ENCODE measurements around the gene IKBKE. TPM values are rescaled to one million over a fixed set of nuclear protein-coding genes. Genes with fewer than 3 reads are reported as not detected.

The IKBKE gene
- total and polyA plus RNA-seq, 2 donors, result 3.5 to 5.8 TPM

DNA sequence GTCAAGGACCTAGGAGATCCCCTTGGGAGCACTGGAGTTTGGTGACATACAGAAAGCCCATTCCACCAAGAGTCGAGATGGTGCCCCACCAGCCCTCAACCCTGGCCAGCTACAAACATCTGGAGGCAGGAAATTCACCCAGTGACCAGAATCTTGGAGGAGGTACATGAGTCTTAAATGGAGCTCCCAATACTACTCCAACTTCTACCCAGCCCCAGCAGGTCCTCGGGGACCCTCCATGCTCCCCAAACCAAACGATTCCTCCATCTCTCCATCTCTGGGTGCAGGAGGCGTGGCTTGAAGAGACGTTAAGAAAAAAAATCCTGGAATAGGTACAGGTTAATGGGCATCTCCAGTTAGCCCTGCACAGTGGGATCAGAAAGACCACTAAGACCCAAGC is 31.6 kb downstream of the IKBKE start:
- H3K27ac ChIP-seq (ENCODE audit: low read depth), result no peak overlapping the region
- no peak overlapping the region for H3K4me3 ChIP-seq (ENCODE audit: low read depth, low read length)
- no peaks in the 10 kb centered on the region for H3K4me1 ChIP-seq (ENCODE audit: insufficient read depth)
- WGBS, result 83% methylated on average over 5 of the region's 5 CpGs
- no peak for DNase-seq (ENCODE audit: extremely low spot score)
- H3K36me3 ChIP-seq (ENCODE audit: insufficient read depth), result no peaks in the 10 kb centered on the region

- 97% methylated on average over 2 of the region's 2 CpGs for WGBS
- Histone ChIP-seq H3K4me3 (ENCODE audit: low read depth, low read length) (no peak overlapping the region), H3K4me1 (ENCODE audit: insufficient read depth) (no peaks in the 10 kb centered on the region), H3K27ac (ENCODE audit: low read depth) (no peak overlapping the region), H3K36me3 (ENCODE audit: insufficient read depth) (no peaks in the 10 kb centered on the region)
- no peak for DNase-seq (ENCODE audit: extremely low spot score)
These were observed 32.1 kb downstream of the IKBKE start for GRCh38 chr1:206502403-206502802.

GRCh38 chr1:206502812-206503211 is 32.5 kb downstream of the IKBKE start:
- Histone ChIP-seq H3K4me3 (ENCODE audit: low read depth, low read length) (no peak overlapping the region), H3K27ac (ENCODE audit: low read depth) (no peak overlapping the region), H3K36me3 (ENCODE audit: insufficient read depth) (no peaks in the 10 kb centered on the region), H3K4me1 (ENCODE audit: insufficient read depth) (no peaks in the 10 kb centered on the region)
- 82% methylated on average over 1 of the region's 1 CpG for WGBS
- DNase-seq (ENCODE audit: extremely low spot score), result no peak

GRCh38 chr1:206503591-206504362 is 33.5 kb downstream of the IKBKE start:
- Histone ChIP-seq H3K27ac (ENCODE audit: low read depth) (peak overlapping the region; percentile 31), H3K4me3 (ENCODE audit: low read depth, low read length) (no peak overlapping the region), H3K36me3 (ENCODE audit: insufficient read depth) (no peaks in the 10 kb centered on the region), H3K4me1 (ENCODE audit: insufficient read depth) (no peaks in the 10 kb centered on the region)
- 51% methylated on average over 8 of the region's 8 CpGs for WGBS
- no peak for DNase-seq (ENCODE audit: extremely low spot score)

DNA sequence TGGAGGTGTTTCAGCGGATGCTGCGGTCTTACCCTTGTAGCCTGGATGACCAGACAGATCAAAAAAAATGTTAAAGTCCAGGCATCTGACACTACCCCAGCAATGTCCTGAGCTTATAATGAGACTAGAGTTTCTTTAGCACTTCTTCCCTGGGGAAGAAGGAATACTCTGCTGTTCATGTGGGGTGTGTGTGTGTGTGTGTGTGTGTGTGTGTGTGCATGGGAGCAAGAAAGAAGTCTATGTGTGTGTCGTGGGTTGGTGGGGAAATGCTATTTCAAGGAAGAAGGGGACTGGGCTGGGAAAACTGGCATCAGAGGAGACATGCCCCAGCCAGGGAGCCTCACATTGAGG is 34.1 kb downstream of the IKBKE start:
- 24% methylated on average over 3 of the region's 3 CpGs for WGBS
- Histone ChIP-seq H3K27ac (ENCODE audit: low read depth) (peak overlapping the region; percentile 11), H3K4me1 (ENCODE audit: insufficient read depth) (no peaks in the 10 kb centered on the region), H3K36me3 (ENCODE audit: insufficient read depth) (no peaks in the 10 kb centered on the region), H3K4me3 (ENCODE audit: low read depth, low read length) (no peak overlapping the region)
- DNase-seq (ENCODE audit: extremely low spot score), result no peak

GRCh38 chr1:206505702-206506355 is 35.6 kb downstream of the IKBKE start:
- no peak for DNase-seq (ENCODE audit: extremely low spot score)
- no peak overlapping the region for H3K27ac ChIP-seq (ENCODE audit: low read depth)
- H3K4me3 ChIP-seq (ENCODE audit: low read depth, low read length), result no peak overlapping the region
- WGBS, result 70% methylated on average over 10 of the region's 10 CpGs
- H3K4me1 ChIP-seq (ENCODE audit: insufficient read depth), result no peaks in the 10 kb centered on the region
- H3K36me3 ChIP-seq (ENCODE audit: insufficient read depth), result no peaks in the 10 kb centered on the region

DNA sequence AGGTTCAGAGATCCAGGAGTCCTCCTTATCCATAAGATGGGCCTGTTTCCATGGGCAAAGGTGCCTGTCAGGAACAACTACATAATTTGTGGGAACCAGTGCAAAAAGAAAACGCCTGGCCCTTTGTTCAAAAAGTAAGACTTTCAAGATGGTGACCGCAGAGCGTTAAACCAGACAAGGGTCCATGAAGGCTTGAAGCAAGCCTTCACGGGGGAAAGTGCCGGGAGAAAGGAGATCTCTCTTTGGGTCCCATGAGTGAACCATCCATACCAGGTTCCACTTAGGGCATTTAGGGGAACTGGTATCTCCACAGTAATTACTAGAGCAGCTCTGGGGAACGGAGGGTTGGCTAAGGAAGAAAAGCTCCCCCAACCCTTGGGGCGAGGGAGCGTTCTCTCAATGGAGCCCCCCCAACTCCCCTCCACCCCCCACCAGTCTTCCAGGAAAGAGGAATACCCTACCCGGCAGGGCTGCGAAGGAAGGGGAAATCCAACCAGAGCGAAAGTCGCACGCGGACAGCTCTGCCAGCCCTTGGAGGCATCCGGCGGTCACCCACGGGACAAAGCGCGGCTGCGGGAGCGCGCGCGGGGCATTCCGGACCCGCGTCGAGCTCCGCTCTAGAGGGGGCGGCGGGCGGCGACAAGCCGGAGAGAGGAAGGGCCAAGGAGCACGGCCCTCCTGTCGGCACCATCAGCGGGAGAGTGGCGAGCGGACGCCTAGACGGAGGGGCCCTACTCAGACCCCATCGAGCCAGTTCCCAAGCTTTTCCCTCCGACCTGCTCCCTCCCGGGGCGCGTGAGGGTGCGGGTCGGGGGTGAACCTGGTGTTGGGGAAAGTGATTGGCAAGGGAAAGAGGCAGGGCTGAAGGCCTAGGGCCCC is 36.4 kb downstream of the IKBKE start:
- H3K36me3 ChIP-seq (ENCODE audit: insufficient read depth), result no peaks in the 10 kb centered on the region
- H3K27ac ChIP-seq (ENCODE audit: low read depth), result no peak overlapping the region
- no peak for DNase-seq (ENCODE audit: extremely low spot score)
- WGBS, result 20% methylated on average over 48 of the region's 48 CpGs
- peak overlapping the region; percentile 78 for H3K4me3 ChIP-seq (ENCODE audit: low read depth, low read length)
- H3K4me1 ChIP-seq (ENCODE audit: insufficient read depth), result no peaks in the 10 kb centered on the region

DNA sequence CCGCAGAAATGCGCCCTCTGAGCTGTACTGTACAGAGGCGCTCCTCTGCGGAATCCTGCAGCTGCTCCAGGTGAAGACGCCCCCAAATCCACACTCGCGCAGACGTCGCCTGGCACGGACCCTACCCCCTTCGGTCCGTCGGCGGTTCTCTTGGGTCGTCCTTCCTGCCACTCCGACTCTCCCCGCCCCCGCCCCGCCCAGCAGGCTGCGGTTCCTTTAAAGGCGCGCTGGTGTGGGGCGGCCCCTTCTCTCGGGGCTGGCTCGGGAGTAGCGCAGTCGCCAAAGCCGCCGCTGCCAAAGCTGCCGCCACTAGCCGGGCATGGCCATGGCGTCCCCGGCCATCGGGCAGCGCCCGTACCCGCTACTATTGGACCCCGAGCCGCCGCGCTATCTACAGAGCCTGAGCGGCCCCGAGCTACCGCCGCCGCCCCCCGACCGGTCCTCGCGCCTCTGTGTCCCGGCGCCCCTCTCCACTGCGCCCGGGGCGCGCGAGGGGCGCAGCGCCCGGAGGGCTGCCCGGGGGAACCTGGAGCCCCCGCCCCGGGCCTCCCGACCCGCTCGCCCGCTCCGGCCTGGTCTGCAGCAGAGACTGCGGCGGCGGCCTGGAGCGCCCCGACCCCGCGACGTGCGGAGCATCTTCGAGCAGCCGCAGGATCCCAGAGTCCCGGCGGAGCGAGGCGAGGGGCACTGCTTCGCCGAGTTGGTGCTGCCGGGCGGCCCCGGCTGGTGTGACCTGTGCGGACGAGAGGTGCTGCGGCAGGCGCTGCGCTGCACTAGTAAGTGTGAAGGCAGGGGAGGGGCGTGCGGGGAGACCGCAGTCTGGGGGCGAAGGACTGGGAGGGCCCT is 37.2 kb downstream of the IKBKE start, which contains the start of gene RASSF5:
RASSF5 (plus strand) TSS at position 248 of the 846 bp plus-strand sequence; CDS start at position 320, 72 bp downstream.
- H3K27ac ChIP-seq (ENCODE audit: low read depth), result peak within 1 kb of the TSS; percentile 26
- peak within 1 kb of the TSS; percentile 78 for H3K4me3 ChIP-seq (ENCODE audit: low read depth, low read length)
- no peaks in the 10 kb centered on the region for H3K4me1 ChIP-seq (ENCODE audit: insufficient read depth)
- WGBS, result 3% methylated on average over 97 of the region's 97 CpGs
- H3K36me3 ChIP-seq (ENCODE audit: insufficient read depth), result no peaks in the 10 kb centered on the region
- DNase-seq (ENCODE audit: extremely low spot score), result no peak

- DNase-seq (ENCODE audit: extremely low spot score), result no peak
- Histone ChIP-seq H3K4me3 (ENCODE audit: low read depth, low read length) (peak overlapping the region; percentile 78), H3K36me3 (ENCODE audit: insufficient read depth) (no peaks in the 10 kb centered on the region), H3K4me1 (ENCODE audit: insufficient read depth) (no peaks in the 10 kb centered on the region), H3K27ac (ENCODE audit: low read depth) (no peak overlapping the region)
- 49% methylated on average over 15 of the region's 15 CpGs for WGBS
These were observed 38.0 kb downstream of the IKBKE start for GRCh38 chr1:206508130-206508889.

GRCh38 chr1:206508956-206509355 is 38.7 kb downstream of the IKBKE start:
- WGBS, result 26% methylated on average over 6 of the region's 6 CpGs
- no peak for DNase-seq (ENCODE audit: extremely low spot score)
- H3K36me3 ChIP-seq (ENCODE audit: insufficient read depth), result no peaks in the 10 kb centered on the region
- no peak overlapping the region for H3K4me3 ChIP-seq (ENCODE audit: low read depth, low read length)
- no peak overlapping the region for H3K27ac ChIP-seq (ENCODE audit: low read depth)
- no peaks in the 10 kb centered on the region for H3K4me1 ChIP-seq (ENCODE audit: insufficient read depth)

DNA sequence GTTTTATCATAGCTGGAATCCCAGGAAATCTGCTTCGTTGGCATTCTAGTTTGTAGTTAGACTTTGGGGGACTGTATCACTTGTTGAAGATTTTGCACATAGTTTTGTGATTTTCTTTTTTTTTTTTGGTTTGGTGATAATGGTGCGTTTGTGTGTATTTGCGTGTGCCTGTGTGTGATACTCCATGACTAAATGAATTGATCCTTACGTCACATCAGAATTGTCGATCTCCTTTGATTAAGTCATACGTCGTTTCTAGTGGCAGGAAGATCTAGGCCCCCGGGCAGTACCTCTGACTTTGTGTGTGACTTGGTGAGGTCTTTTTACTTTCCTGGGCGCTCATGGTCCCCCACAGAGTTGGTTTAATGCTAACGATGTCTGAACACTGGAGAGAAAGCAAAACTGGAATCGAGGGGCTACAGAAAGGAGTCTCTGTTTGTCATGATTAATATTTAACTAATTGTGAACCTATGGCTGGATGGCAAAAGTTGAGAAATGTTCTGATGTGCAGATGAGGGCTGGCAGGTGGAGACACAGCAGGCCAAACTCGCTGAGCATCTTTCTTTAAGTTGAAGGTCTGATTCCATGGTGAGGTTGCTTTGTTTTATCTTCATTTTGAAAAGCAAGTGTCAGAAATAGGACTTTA is 39.5 kb downstream of the IKBKE start:
- H3K4me1 ChIP-seq (ENCODE audit: insufficient read depth), result no peaks in the 10 kb centered on the region

DNA sequence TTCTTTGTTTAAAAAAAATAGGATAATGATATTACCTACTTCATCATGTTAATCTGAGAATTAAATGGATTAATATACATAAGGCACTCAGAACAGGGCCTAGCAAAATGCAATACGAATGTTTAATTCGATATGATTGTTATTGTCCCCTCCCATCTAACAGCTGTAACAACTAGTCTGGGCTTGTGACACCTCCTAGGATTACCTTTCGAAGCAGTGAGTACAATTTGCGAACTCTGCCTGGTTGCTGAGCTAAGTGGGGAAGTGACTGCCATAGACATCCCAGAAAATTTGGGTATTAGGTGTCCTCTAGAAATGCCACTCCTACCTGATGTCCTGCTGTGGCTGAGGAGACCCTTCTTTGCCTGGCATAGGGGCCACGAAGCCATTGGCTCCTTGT is 40.1 kb downstream of the IKBKE start:
- no peak for DNase-seq (ENCODE audit: extremely low spot score)
- 92% methylated on average over 5 of the region's 5 CpGs for WGBS

More for the DNA sequence above, 39.5 kb downstream of the IKBKE start:
- Histone ChIP-seq H3K27ac (ENCODE audit: low read depth) (no peak overlapping the region), H3K4me3 (ENCODE audit: low read depth, low read length) (no peak overlapping the region), H3K36me3 (ENCODE audit: insufficient read depth) (no peaks in the 10 kb centered on the region)
- no peak for DNase-seq (ENCODE audit: extremely low spot score)
- WGBS, result 85% methylated on average over 12 of the region's 12 CpGs

More for the DNA sequence above, 40.1 kb downstream of the IKBKE start:
- H3K27ac ChIP-seq (ENCODE audit: low read depth), result no peak overlapping the region
- H3K36me3 ChIP-seq (ENCODE audit: insufficient read depth), result no peaks in the 10 kb centered on the region
- H3K4me3 ChIP-seq (ENCODE audit: low read depth, low read length), result no peak overlapping the region
- H3K4me1 ChIP-seq (ENCODE audit: insufficient read depth), result peaks cover 1% of the 10 kb centered on the region

All from urinary bladder (tissue), 4 donors.